Neuron (in vitro differentiated cells): ENCODE measurements around the gene TAOK2.

Source experiments
- H2AFZ ChIP-seq: one replicate; pipeline ENCODE4 v1.6.1; 2013; ENCODE audit warnings: low read depth, mild to moderate bottlenecking, inconsistent platforms, low read length, moderate library complexity
- H3K27me3 ChIP-seq: one replicate; pipeline ENCODE4 v1.6.1; 2013; ENCODE audit warnings: low read length; ENCODE audit not compliant: insufficient read depth
- H3K36me3 ChIP-seq: one replicate; pipeline ENCODE4 v1.6.1; 2013; ENCODE audit warnings: low read length; ENCODE audit not compliant: insufficient read depth
- H3K4me1 ChIP-seq: one replicate; pipeline ENCODE4 v1.6.1; 2013; ENCODE audit warnings: low read length; ENCODE audit not compliant: insufficient read depth
- H3K4me3 ChIP-seq: 2 replicates; pipeline ENCODE4 v1.5.1; 2013; ENCODE audit warnings: mild to moderate bottlenecking, low read length, moderate library complexity
- H3K9me3 ChIP-seq: one replicate; pipeline ENCODE4 v1.6.1; 2013; ENCODE audit warnings: low read length

Gene TAOK2

GRCh38 chr16:29974291-29975133 lies 844 bp downstream of the TAOK2 start:
- peaks cover 32% of the 10 kb centered on the region for H3K36me3 ChIP-seq

DNA sequence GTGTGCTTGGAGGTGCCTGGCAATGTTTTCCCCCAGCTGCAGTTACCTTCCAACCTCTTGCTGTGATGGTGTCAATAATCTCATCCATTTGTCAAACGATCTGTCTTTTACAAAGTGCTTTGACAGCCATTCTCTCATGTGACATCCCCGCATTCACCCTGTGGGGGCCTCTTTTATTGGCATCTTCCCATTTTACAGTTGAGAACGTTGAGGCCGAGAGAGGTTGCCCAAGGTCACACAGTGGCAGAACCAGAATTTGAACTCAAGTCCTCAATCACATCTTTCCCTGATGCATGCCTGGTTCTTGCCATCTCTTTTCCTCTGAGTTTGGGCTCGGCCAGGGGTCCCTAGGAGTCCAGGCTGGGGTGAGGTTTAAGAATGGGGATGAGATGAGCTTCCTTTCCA lies 1.5 kb downstream of the TAOK2 start:
- H3K9me3 ChIP-seq = peaks cover 5% of the 10 kb centered on the region
- H3K4me3 ChIP-seq = peak overlapping the region; percentile 65
- H2AFZ ChIP-seq = no peak overlapping the region
- H3K4me1 ChIP-seq = peaks cover 23% of the 10 kb centered on the region
- no peaks in the 10 kb centered on the region for H3K27me3 ChIP-seq
- H3K36me3 ChIP-seq = peaks cover 37% of the 10 kb centered on the region

More at GRCh38 chr16:29974291-29975133, 844 bp downstream of the TAOK2 start:
- Histone ChIP-seq H3K27me3 (no peaks in the 10 kb centered on the region), H3K4me1 (peaks cover 23% of the 10 kb centered on the region), H3K4me3 (peak overlapping the region; percentile 65), H3K9me3 (peaks cover 5% of the 10 kb centered on the region), H2AFZ (no peak overlapping the region)

GRCh38 chr16:29975811-29976511 lies 2.3 kb downstream of the TAOK2 start:
- Histone ChIP-seq H3K27me3 (no peaks in the 10 kb centered on the region), H3K36me3 (peaks cover 41% of the 10 kb centered on the region), H3K4me1 (peaks cover 23% of the 10 kb centered on the region), H3K4me3 (peak overlapping the region; percentile 65), H3K9me3 (peaks cover 5% of the 10 kb centered on the region), H2AFZ (no peak overlapping the region)

- H3K4me1 ChIP-seq = peaks cover 23% of the 10 kb centered on the region
- no peak overlapping the region for H3K4me3 ChIP-seq
- no peak overlapping the region for H2AFZ ChIP-seq
- H3K27me3 ChIP-seq = no peaks in the 10 kb centered on the region
- peaks cover 49% of the 10 kb centered on the region for H3K36me3 ChIP-seq
- peaks cover 5% of the 10 kb centered on the region for H3K9me3 ChIP-seq
Observed at GRCh38 chr16:29977063-29977825, 3.6 kb downstream of the TAOK2 start.

- H3K27me3 ChIP-seq = no peaks in the 10 kb centered on the region
Observed at GRCh38 chr16:29978081-29978480, 4.4 kb downstream of the TAOK2 start.

GRCh38 chr16:29978564-29979270 lies 5.0 kb downstream of the TAOK2 start:
- Histone ChIP-seq H3K4me3 (no peak overlapping the region), H2AFZ (no peak overlapping the region), H3K4me1 (peaks cover 23% of the 10 kb centered on the region), H3K36me3 (peaks cover 58% of the 10 kb centered on the region), H3K27me3 (no peaks in the 10 kb centered on the region), H3K9me3 (no peaks in the 10 kb centered on the region)

More at GRCh38 chr16:29978081-29978480, 4.4 kb downstream of the TAOK2 start:
- H3K4me1 ChIP-seq = peaks cover 23% of the 10 kb centered on the region
- H2AFZ ChIP-seq = no peak overlapping the region
- H3K9me3 ChIP-seq = no peaks in the 10 kb centered on the region
- H3K4me3 ChIP-seq = no peak overlapping the region
- H3K36me3 ChIP-seq = peaks cover 52% of the 10 kb centered on the region

GRCh38 chr16:29982560-29983419 lies 9.1 kb downstream of the TAOK2 start:
- Histone ChIP-seq H3K27me3 (no peaks in the 10 kb centered on the region), H3K4me1 (no peaks in the 10 kb centered on the region), H2AFZ (no peak overlapping the region), H3K4me3 (no peak overlapping the region), H3K36me3 (peaks cover 92% of the 10 kb centered on the region), H3K9me3 (no peaks in the 10 kb centered on the region)

GRCh38 chr16:29983420-29984136 lies 9.9 kb downstream of the TAOK2 start:
- H3K36me3 ChIP-seq = peaks cover 92% of the 10 kb centered on the region
- H3K4me3 ChIP-seq = no peak overlapping the region
- H3K4me1 ChIP-seq = no peaks in the 10 kb centered on the region
- no peaks in the 10 kb centered on the region for H3K27me3 ChIP-seq
- no peaks in the 10 kb centered on the region for H3K9me3 ChIP-seq
- no peak overlapping the region for H2AFZ ChIP-seq

- H3K36me3 ChIP-seq = peaks cover 92% of the 10 kb centered on the region
- H3K27me3 ChIP-seq = no peaks in the 10 kb centered on the region
- H2AFZ ChIP-seq = no peak overlapping the region
- no peaks in the 10 kb centered on the region for H3K9me3 ChIP-seq
- no peaks in the 10 kb centered on the region for H3K4me1 ChIP-seq
- no peak overlapping the region for H3K4me3 ChIP-seq
Observed at GRCh38 chr16:29984137-29984763, 10.6 kb downstream of the TAOK2 start.

DNA sequence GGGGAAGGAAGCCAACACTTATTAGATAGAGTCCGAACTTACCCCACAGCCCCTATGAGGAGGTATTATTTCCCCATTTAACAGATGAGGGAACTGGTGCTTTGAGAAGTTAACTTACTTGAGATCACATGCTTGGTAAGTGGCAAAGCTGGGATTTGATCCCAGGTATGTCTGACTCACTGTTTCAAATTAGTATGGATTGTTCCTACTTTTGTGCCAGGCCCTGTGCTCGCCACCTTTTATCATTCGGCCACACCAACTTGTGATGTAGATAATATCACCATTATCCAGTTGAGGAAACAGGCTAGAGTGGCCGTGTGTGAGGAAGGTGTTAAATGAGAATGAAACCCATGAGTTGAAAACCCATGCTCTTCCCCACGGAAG lies 11.1 kb downstream of the TAOK2 start:
- no peak overlapping the region for H2AFZ ChIP-seq
- H3K27me3 ChIP-seq = no peaks in the 10 kb centered on the region
- H3K4me1 ChIP-seq = no peaks in the 10 kb centered on the region
- peaks cover 91% of the 10 kb centered on the region for H3K36me3 ChIP-seq
- no peaks in the 10 kb centered on the region for H3K9me3 ChIP-seq
- H3K4me3 ChIP-seq = no peak overlapping the region

GRCh38 chr16:29985271-29985811 lies 11.7 kb downstream of the TAOK2 start:
- H2AFZ ChIP-seq = no peak overlapping the region
- no peaks in the 10 kb centered on the region for H3K4me1 ChIP-seq
- no peaks in the 10 kb centered on the region for H3K9me3 ChIP-seq
- no peaks in the 10 kb centered on the region for H3K27me3 ChIP-seq
- H3K4me3 ChIP-seq = no peak overlapping the region
- peaks cover 91% of the 10 kb centered on the region for H3K36me3 ChIP-seq
